AG09309 (cell line): Measurements from ENCODE around the gene RAB5B.
A peak's percentile ranks its signal among the peaks of the same experiment; 100 is the strongest.

Experiments
- DNase-seq: peaks from one replicate; pipeline ENCODE4 v3.0.0-alpha.2; 2010; ENCODE audit warnings: low read depth
- H3K4me3 ChIP-seq: 2 replicates; pipeline ENCODE4 v1.5.1; 2011; ENCODE audit warnings: mild to moderate bottlenecking, low read depth, low read length, moderate library complexity; ENCODE audit not compliant: control insufficient read depth
- CTCF ChIP-seq: IDR thresholded peaks from 2 replicates; pipeline ENCODE4 v1.5.1; 2011; ENCODE audit warnings: mild to moderate bottlenecking, low read depth, low read length, inconsistent platforms; ENCODE audit not compliant: insufficient read depth, control insufficient read depth; ENCODE audit errors: missing control alignments

The RAB5B gene

DNA sequence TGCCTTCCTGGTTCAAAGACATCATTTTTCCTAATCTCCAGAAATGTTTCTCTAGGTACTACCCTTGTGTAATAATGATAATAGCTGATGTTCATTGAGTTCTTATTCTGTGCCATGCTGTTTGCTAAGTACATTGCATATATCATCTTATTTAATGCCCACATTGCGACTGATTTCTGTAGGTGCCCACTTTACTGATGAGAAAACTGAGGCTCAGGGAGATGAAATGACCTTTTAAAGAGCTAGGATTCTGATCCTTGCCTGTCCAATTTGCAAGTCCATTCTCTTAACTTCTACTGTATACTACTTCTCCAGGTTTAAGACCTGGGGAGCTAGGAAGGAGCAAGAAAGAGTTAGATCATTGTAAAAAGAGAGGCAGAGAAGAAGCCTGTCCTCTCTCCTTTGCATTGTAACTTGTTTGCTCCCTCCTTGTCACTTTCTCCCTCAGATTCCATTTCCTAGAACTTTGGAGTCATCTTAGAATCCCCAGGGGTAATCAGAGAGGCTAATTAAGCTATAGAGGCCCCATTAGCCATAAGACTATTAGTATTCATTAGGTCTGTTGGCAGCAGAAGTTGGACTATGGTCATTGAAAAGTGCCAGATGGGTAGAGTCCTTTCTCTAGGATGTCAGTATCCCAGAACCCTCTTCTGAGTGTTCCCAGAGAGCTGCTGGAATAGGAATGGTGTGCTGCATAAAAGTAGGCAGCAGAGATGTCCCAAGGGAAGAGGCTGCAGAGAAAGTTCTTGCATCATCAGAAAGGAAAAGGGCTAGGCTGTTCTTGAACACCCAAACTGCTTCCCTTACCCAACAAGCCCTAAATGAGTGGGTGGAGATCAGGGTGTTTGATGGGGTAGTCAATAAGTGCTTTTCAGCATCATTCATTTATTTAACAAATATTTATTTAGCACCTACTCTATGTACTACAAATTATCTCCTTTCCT is 39.8 kb upstream of the RAB5B start:
- H3K4me3 ChIP-seq = no peak overlapping the region
- TF ChIP-seq CTCF = no peak
- DNase-seq = no peak

- no peak overlapping the region for H3K4me3 ChIP-seq
- TF ChIP-seq CTCF = no peak
- DNase-seq = no peak
Measured at GRCh38 chr12:55934773-55935172, 39.1 kb upstream of the RAB5B start.

GRCh38 chr12:55935738-55936151 is 38.1 kb upstream of the RAB5B start:
- no peak for TF ChIP-seq CTCF
- H3K4me3 ChIP-seq = no peak overlapping the region
- no peak for DNase-seq

- no peak for DNase-seq
- no peak overlapping the region for H3K4me3 ChIP-seq
- no peak for TF ChIP-seq CTCF
Measured at GRCh38 chr12:55937981-55938380, 35.9 kb upstream of the RAB5B start.

DNA sequence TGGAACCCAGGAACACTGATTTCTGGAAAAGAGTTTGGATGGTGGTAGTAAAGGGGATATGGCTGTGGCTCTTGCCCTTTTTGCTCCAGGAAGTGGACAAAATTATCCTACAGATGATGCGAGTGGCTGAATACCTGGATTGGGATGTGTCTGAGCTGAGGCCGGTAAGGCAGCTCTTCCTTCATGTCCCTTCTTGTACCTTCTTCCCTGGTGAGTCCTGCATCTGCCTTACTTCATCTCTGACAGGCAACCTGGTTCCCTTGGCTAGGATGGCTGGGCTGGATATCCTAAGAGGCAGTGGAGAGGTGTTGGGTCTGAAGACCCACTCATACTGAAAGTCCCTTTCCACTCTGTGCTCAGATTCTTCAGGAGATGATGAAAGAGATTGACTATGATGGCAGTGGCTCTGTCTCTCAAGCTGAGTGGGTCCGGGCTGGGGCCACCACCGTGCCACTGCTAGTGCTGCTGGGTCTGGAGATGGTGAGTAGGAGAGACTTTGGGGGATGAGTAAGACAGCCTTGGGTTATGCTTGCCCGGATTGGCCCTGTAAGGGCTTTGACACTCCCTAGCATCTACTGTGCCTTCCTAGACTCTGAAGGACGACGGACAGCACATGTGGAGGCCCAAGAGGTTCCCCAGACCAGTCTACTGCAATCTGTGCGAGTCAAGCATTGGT is 34.9 kb upstream of the RAB5B start:
- DNase-seq = no peak
- no peak for TF ChIP-seq CTCF
- no peak overlapping the region for H3K4me3 ChIP-seq

DNA sequence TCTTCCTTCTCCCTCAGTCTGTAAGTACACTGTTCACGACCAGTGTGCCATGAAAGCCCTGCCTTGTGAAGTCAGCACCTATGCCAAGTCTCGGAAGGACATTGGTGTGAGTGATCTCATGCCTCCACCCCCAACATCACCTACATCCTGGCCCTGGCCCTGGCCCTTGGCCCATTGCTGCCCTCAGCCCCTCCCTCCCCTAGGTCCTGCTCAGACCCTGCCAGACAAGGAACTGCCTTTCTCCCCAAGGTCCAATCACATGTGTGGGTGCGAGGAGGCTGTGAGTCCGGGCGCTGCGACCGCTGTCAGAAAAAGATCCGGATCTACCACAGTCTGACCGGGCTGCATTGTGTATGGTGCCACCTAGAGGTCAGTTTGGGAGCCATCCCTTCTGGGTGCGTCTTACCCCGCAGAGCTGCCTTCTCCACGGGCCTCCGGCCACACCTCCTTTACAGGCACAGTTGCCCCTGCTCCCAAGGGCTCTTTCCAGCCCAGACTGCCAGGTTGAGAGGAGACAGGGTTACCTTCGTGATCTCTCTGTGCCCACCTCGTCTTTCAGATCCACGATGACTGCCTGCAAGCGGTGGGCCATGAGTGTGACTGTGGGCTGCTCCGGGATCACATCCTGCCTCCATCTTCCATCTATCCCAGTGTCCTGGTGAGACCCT is 33.7 kb upstream of the RAB5B start:
- TF ChIP-seq CTCF = peak; percentile 96
- peak; percentile 38 for DNase-seq
- H3K4me3 ChIP-seq = no peak overlapping the region
